Fibroblast of skin of right quadriceps (primary cell): ENCODE measurements around the gene ABCD1.

Experiments
- DNase-seq: peaks from one replicate; pipeline ENCODE4 v3.0.0-alpha.2; 2013

The ABCD1 gene

DNA sequence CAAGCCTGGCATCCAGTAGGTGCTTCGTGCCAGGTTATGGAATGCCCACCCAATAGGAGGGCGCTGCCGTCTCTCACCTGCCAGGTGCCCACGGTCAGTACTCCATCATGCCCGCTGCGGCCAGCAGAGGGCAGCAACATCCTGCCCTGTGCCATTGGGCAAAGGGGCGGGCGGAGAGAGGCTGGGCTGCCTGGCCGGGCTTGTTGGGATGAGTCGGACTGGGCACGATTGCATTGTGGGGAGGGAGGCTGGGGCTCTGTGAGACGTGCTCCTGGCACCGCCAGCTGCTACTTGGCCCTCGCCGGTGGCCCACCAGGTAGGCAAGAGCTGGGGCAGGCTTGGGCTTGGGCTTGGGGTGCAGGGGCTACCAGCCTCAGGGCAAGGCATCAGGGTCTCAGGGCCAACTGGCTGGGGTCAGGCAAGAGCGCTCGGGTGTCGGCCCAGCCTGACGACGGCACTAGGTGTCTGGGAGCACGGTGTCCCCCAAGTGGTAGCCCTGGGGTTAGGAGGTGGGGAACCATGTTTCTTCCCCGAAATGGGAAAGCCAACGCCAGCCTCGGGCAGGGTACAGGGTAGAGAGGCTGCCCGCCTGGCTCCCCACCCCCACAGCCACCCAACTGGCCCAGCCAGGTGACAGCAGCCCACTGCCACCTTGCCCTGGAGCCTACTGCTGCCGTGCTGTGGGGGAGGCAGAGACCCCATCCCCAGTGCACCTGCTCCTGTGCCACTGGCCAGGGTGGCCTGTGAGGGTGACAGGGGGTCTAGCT, 39.5 kb downstream of the ABCD1 start, which contains the start of gene PLXNB3:
Gene PLXNB3 (plus strand): TSS at position 261 of the 767 bp plus-strand sequence. CDS start 1,287 bp downstream, outside the sequence.
- peak; percentile 60 for DNase-seq

DNA sequence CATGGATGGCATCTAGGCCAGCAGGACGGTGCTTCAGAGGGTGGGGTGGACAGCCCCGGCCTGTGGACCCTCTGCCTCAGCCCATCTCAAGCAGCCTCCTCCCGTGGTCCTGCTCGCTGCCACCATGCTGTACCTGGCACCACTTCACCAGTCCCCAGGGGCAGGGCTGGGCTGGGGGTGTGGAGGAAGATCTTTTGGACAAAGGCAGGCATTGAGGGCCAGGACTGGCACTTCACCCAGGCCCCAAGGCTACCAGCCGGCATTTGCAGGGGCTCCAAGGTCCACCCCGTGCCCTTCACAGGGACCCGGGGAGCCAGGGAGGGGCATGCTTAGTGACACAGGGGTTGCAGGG, 40.1 kb downstream of the ABCD1 start:
- no peak for DNase-seq

DNA sequence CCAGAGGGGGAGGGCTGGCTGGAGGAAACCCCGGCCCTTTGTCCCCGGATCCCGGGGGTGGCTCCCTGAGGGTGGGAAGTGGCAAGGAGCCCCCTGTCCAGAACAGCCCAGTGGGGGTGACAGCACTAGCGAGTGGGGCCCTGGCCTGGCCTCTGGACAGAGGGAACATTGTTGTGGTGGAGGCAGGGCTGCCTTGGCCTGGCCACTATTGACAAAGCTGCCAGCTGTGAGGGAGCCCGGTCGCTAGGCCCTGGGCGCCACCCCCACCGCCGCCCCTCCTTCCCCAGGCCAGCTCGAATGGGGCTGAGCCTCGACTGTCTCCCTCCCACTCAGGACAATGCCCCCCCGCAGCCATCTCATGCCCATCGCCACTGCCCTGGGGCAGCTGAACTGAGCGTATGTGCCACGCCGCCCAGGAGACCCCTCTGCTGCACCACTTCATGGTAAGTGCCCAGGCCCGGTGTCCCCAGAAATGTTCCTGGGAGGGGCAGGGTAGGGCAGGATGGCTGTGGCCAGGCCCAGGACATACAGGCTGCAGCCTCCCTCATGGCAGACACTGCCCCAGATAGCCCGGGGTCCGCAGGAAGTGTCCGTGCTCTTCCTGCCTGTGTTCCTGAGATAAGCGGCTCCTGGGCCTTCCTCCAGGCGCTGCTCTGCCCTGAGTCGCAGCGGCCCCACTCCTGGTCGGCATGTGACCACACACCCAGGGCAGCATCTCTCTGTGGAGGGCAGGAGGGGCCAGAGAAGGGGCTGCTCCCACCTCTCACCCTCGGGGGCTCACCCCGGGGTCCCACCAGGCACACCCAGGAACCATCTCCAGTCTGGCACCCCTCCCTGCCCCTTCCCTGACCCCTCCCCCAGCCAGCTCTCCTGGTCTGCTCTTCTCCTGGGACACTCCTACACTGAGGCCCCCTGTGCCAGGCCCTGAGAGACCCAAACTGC, 40.8 kb downstream of the ABCD1 start:
- DNase-seq: no peak

DNA sequence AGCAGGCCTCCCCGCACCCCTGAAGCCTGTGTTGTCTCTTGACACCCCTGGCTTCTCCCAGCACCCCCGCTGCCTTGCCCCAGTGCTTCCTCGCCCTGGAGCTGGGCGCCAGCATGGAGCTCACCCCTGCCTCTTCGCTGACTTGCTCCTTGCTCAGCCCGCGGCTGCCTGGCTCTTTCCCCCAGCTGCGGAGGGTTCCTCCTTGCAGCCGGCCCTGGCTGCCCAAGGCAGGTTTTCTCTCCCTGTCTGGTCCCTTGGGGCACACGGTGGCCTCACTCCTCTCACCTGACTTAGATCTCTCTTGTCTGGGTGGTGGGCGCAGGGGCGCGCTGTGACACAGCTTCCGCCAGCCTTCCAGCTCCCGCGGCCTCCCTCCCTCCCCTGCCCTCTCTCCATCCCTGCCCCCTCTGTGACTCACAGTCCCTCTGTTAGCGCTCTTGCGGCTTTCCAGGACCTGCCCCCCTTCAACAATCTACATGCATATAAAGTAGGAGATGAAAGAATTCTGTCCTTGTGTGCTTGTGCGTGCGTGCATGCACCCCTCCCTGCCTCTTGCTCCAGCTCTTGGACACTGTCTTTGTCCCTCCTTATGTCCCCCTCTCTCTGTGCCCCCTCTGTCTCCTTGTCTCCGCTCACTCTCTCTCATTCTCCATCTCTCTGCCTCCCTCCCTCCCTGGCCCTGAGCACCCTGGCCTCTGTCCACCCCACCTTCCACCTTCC, 41.6 kb downstream of the ABCD1 start:
- DNase-seq: peak; percentile 79

DNA sequence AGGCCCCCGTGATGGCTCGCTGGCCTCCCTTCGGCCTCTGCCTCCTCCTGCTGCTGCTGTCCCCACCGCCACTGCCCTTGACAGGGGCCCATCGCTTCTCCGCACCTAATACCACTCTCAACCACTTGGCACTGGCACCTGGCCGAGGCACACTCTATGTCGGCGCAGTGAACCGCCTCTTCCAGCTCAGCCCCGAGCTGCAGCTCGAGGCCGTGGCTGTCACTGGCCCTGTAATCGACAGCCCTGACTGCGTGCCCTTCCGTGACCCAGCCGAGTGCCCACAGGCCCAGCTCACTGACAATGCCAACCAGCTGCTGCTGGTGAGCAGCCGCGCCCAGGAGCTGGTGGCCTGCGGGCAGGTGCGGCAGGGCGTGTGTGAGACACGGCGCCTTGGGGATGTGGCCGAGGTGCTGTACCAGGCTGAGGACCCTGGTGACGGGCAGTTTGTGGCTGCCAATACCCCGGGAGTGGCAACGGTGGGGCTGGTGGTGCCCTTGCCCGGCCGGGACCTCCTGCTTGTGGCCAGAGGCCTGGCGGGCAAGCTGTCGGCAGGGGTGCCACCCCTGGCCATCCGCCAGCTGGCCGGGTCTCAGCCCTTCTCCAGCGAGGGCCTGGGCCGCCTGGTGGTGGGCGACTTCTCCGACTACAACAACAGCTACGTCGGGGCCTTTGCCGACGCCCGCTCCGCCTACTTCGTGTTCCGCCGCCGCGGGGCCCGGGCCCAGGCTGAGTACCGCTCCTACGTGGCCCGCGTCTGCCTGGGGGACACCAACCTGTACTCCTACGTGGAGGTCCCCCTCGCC, 42.4 kb downstream of the ABCD1 start:
- no peak for DNase-seq

DNA sequence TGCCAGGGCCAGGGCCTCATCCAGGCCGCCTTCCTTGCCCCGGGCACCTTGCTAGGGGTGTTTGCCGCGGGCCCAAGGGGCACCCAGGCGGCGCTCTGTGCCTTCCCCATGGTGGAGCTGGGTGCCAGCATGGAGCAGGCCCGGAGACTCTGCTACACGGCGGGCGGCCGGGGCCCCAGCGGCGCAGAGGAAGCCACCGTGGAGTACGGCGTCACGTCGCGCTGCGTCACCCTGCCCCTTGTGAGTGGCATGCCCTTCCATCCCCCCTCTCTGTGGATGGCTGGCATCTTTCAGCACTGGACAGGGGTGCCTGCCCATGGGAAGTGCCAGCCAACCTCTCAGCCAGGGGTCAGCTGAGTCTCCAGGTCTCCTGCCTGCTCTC, 43.0 kb downstream of the ABCD1 start:
- DNase-seq: no peak

- no peak for DNase-seq
Measured at GRCh38 chrX:153768311-153769157, 43.9 kb downstream of the ABCD1 start.

DNA sequence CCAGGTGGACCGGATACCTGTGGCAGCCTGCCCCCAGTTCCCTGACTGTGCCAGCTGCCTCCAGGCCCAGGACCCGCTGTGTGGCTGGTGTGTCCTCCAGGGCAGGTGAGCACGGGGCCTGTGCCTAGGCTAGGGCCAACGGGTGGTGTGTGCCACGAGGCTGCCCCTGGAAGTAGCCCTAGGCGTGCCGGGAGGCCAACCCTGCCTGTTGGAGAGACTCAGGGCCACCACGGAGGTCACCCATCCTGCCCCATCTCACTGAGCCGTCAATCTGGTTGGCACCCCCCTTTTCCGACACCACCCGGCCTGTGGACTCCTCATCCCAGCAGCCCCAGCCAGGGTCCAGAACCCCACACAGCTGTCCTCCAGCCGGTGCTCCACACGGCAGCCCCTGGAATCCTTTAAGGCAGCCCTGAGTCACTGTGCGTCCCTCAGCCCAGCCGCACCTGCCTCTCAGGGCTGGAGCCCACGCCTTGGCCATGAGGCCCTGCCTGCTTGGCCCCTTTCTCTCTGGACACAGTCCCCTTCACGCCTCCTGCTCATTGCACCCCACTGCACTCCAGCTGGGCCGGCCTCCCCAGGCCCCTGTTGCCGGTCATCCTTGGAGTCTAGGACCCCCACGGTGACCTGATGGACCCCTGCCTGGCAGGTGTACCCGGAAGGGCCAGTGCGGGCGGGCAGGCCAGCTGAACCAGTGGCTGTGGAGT, 44.7 kb downstream of the ABCD1 start:
- no peak for DNase-seq

DNA sequence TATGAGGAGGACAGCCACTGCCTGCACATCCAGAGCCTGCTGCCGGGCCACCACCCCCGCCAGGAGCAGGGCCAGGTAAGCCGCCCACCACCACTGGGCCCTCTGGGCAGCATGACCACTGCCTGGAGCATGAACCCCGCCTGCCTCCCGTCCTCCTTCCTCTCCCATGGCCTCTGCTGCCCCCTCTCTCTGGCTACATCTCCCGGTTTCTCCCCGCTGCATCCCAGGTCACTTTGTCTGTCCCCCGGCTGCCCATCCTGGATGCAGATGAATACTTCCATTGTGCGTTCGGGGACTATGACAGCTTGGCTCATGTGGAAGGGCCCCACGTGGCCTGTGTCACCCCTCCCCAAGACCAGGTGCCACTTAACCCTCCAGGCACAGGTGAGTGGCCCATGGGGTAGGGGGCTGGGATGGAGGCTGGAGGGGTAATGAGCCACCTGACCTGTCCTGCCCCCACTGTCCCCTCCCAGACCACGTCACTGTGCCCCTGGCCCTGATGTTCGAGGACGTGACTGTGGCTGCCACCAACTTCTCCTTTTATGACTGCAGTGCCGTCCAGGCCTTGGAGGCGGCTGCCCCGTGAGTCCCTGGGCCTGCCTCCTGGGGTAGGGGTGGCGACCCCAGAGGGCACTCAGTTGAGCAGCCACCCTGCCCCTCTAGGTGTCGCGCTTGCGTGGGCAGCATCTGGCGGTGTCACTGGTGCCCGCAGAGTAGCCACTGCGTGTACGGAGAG, 45.4 kb downstream of the ABCD1 start:
- no peak for DNase-seq

DNA sequence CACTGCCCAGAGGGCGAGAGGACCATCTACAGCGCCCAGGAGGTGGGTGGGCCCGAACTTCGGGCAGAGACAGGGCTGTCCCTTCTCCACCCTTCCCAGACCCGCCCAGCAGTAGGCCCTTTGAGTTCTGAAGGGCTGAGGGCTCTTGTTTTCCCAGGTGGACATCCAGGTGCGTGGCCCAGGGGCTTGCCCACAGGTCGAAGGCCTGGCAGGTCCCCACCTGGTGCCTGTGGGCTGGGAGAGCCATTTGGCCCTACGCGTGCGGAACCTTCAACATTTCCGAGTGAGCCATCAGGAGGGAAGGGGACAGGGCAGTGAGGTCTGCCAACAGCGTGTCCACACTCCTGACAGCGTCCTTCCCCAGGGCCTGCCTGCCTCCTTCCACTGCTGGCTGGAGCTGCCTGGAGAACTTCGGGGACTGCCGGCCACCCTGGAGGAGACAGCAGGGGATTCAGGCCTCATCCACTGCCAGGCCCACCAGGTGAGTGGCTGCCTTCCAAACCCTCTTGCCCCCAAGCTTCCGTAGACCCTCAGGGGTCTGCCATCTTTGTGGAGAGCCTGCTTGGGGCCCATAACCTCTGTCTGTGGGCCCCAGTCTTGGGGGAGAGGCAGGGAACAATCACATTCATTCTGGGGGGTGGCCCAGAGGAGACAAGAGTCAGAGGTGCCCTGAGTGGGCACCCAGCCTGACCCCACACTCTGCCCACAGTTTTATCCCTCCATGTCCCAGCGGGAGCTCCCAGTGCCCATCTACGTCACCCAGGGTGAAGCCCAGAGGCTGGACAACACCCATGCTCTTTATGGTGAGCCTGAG, 46.2 kb downstream of the ABCD1 start:
- no peak for DNase-seq

DNA sequence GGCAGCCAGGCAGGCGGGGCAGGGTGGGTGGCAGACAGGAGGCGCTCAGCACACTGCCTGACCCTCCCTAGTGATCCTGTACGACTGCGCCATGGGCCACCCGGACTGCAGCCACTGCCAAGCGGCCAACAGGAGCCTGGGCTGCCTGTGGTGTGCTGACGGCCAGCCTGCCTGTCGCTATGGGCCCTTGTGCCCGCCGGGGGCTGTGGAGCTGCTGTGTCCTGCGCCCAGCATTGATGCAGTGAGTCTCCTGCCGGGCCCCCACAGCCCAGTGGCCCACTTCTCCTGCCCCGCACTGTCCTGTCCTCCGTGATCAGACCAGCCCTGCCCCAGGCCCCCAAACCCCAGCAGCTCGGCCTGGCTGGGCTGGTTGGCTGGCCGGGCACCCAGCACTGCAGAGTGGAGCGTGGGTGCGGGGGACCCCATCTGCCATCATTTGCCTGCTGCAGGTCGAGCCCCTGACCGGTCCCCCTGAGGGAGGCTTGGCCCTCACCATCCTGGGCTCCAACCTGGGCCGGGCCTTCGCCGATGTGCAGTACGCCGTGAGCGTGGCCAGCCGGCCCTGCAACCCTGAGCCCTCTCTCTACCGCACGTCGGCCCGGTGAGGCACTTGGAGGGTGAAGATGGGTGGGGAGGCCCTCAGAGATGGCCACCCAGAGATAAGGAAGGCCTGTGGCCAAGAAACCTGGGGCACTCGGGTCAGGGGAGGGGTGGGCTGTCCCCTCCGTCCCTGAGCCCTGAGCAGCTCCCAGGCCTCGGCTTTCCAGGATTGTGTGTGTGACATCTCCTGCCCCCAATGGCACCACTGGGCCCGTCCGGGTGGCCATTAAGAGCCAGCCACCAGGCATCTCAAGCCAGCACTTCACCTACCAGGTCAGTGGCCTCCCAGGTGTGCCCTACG, 47.0 kb downstream of the ABCD1 start:
- DNase-seq: no peak

DNA sequence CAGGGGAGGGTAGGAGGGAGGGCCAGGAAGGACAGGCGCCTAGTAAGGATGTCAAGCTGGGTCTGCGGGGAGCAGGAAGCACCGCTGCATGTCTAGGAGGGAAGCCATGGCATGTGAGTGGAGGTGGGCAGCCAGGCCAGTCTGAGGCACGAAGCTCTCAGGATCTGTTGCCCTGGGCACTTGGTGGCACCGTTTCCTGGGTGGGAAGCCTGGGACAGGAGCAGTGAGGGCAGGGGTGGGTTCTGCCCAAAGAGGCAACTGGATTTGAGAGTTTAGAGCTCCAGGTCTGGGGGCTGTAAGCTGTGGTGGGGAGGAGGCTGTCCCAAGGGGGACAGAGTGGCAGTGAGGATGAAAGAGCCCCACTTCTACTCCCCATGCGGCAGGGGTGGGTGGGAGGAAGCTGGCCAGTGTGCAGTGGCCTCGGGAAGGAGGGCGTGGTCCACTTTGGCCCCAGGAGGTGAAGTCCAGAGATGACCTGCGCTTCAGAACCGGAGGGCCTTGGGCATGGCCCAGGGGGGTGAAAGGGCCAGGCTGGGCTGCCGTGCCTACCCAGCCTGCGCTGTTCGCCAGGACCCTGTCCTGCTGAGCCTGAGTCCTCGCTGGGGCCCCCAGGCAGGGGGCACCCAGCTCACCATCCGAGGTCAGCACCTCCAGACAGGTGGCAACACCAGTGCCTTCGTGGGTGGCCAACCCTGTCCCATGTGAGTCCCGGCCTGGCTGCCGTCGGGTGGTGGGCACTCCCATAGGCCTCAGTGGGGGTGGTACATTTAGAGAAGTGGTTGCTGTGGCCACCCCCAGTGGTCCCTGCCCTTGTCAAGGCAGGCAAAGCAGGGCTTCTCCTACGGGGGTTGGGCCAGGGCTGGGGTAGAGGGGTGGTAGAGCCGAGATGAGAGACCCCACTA, 47.9 kb downstream of the ABCD1 start:
- no peak for DNase-seq

DNA sequence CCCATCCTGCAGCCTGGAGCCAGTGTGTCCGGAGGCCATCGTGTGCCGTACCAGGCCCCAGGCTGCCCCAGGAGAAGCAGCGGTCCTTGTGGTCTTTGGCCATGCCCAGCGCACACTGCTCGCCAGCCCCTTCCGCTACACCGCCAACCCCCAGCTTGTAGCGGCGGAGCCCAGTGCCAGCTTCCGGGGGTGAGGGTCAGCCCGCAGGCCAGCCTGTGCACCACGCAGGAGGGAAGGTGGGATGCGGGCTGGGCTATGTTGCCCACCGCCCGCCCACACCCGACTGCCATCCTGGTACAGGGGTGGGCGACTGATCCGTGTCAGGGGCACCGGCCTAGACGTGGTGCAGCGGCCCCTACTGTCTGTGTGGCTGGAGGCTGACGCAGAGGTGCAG, 48.6 kb downstream of the ABCD1 start:
- no peak for DNase-seq

DNA sequence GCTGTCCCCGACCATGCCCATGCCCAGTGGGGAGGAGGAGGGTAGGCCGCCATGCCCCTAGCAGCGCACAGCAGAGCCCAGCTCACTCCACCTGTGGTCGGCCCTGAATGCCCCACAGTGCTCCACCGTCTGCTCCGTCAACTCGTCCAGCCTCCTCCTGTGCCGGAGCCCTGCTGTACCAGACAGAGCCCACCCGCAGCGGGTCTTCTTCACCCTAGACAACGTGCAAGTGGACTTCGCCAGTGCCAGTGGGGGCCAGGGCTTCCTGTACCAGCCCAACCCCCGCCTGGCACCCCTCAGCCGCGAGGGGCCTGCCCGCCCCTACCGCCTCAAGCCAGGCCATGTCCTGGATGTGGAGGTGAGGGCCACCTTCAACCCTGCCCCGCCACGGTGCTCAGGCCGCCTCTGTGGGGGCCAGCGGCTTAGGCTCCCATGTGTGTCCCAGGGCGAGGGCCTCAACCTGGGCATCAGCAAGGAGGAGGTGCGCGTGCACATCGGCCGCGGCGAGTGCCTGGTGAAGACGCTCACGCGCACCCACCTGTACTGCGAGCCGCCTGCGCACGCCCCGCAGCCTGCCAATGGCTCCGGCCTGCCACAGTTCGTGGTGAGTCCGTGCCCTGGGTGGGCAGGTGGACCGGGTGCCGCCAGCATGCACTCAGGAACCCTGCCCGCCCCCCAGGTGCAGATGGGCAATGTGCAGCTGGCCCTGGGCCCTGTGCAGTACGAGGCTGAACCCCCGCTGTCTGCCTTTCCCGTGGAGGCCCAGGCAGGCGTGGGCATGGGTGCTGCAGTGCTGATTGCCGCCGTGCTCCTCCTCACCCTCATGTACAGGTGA, 49.3 kb downstream of the ABCD1 start:
- DNase-seq: no peak

DNA sequence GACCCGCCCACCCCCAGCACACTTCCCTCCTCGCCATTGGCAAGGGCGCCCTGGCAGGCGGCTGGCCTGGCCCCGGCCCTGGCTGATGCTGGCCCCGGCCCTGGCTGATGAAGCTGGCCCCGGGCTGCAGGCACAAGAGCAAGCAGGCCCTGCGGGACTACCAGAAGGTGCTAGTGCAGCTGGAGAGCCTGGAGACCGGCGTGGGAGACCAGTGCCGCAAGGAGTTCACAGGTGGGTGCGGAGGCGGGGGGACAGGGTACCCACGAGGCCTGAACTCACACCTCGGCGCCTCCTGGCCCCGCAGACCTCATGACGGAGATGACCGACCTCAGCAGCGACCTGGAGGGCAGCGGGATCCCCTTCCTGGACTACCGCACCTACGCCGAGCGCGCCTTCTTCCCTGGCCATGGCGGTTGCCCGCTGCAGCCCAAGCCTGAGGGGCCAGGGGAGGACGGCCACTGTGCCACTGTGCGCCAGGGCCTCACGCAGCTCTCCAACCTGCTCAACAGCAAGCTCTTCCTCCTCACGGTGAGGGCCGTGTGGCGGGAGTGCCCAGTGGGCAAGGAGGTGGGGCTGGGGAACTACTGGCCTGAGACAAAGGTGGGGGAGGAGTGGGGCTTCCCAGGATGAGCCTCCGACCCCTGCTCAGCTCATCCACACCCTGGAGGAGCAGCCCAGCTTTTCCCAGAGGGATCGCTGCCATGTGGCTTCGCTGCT, 50.1 kb downstream of the ABCD1 start:
- no peak for DNase-seq
